Thymus (tissue), 11 donors: ENCODE results near the gene ZNF716. TPM values are rescaled to one million over a fixed set of nuclear protein-coding genes. Genes with fewer than 3 reads are reported as not detected.

ENCODE experiments used
- DNase-seq, 9 donors: peaks; one replicate each; pipeline ENCODE4 v3.0.0-alpha.2; 2013; ENCODE audit warnings: low spot score in 9 of 9, low read depth in 6 of 9, missing footprints in 1 of 9
- H3K27ac ChIP-seq, 2 donors: one replicate each; pipeline ENCODE4 v1.5.1; 2013; ENCODE audit warnings: control low read depth in 1 of 2, low read depth in 1 of 2, low read length in 1 of 2, mild to moderate bottlenecking in 1 of 2, moderate library complexity in 1 of 2
- H3K27me3 ChIP-seq, 2 donors: one replicate each; pipeline ENCODE4 v1.5.1; 2013; ENCODE audit warnings: low read length in 1 of 2; ENCODE audit not compliant: control insufficient read depth in 2 of 2, insufficient read depth in 1 of 2
- H3K36me3 ChIP-seq, 2 donors: one replicate each; pipeline ENCODE4 v1.5.1; 2013; ENCODE audit warnings: low read length in 1 of 2, mild to moderate bottlenecking in 1 of 2, moderate library complexity in 1 of 2; ENCODE audit not compliant: control insufficient read depth in 2 of 2, insufficient read depth in 2 of 2
- H3K4me1 ChIP-seq, 2 donors: one replicate each; pipeline ENCODE4 v1.5.1; 2013; ENCODE audit warnings: low read length in 2 of 2; ENCODE audit not compliant: control insufficient read depth in 2 of 2, insufficient read depth in 2 of 2
- H3K4me3 ChIP-seq, 2 donors: one replicate each; pipeline ENCODE4 v1.5.1; 2013; ENCODE audit warnings: low read length in 2 of 2, control low read depth in 1 of 2, mild to moderate bottlenecking in 1 of 2
- H3K9me3 ChIP-seq, 2 donors: one replicate each; pipeline ENCODE4 v1.5.1; 2013; ENCODE audit warnings: low read length in 1 of 2, mild to moderate bottlenecking in 1 of 2; ENCODE audit not compliant: control insufficient read depth in 2 of 2, insufficient read depth in 1 of 2
- WGBS: extraction: QIAGEN DNeasy Blood & Tissue Kit; methylation state at CpG from one replicate; pipeline ENCODE4 v1.1.7; 2013; 5-methylcytosine and 5-hydroxymethylcytosine counted together
- polyA plus RNA-seq: library from polyadenylated mRNA; stranded (reverse); fragments of 200-250 nt; gene quantifications from one replicate; pipeline ENCODE4 v1.2.3, GENCODE V29; 2013
- total RNA-seq: library from RNA; stranded (reverse); fragments of 120-200 nt; gene quantifications from one replicate; pipeline ENCODE4 v1.2.4, GENCODE V29; 2013
- donor health status: healthy.

Gene ZNF716
- total and polyA plus RNA-seq, 2 donors, result not detected

- H3K27ac ChIP-seq, result no peak overlapping the region
- peaks cover 18 to 42% of the 10 kb centered on the region in 2 donors for H3K9me3 ChIP-seq
- no peaks in the 10 kb centered on the region for H3K4me1 ChIP-seq
- no peak overlapping the region for H3K4me3 ChIP-seq
- WGBS, result 72% methylated on average over 89 of the region's 89 CpGs
- DNase-seq, result no peak
- H3K36me3 ChIP-seq, result no peaks in the 10 kb centered on the region
- H3K27me3 ChIP-seq, result no peaks in the 10 kb centered on the region
Measured at GRCh38 chr7:57424515-57425238, 25.3 kb upstream of the ZNF716 start.

GRCh38 chr7:57425239-57425944, 24.6 kb upstream of the ZNF716 start:
- Histone ChIP-seq H3K4me1 (no peaks in the 10 kb centered on the region), H3K27ac (no peak overlapping the region), H3K9me3 (peaks cover 19 to 42% of the 10 kb centered on the region in 2 donors), H3K27me3 (no peaks in the 10 kb centered on the region), H3K36me3 (no peaks in the 10 kb centered on the region), H3K4me3 (no peak overlapping the region)
- WGBS, result 82% methylated on average over 39 of the region's 39 CpGs
- no peak for DNase-seq

DNA sequence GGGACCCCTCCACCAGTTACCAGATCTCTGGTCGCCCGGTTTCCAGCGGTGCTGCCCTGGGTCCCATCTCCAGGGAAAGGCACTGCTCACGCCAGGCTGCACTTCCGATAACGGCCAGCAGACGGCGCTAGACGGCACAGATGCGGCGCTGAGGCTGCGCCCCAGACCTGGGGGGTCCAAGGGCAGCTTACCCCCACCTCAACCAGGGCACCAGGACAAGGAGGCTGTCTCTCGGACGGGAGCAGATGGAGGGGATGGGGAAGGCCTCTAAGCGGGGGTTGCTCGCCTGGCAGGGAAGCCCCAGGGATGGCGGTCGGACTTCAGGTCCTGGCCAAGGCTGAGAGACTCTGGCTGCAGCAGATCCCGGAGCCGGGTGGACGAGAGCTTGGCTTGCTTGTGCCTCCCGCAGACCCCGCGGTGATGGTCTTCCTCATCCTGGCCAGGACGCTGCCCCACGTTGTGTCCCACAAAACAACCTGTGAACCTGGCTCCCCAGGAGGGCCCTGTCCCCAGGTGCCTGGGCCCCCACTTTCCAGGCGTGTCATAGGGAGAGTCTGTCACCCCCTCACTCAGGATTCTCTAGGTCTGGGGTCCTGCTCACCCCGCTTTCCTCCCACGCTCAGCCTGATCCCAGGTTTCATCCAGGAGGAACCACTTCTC, 23.9 kb upstream of the ZNF716 start:
- Histone ChIP-seq H3K36me3 (no peaks in the 10 kb centered on the region), H3K4me1 (no peaks in the 10 kb centered on the region), H3K27ac (no peak overlapping the region), H3K27me3 (no peaks in the 10 kb centered on the region), H3K9me3 (peaks cover 21 to 48% of the 10 kb centered on the region in 2 donors), H3K4me3 (no peak overlapping the region)
- 69% methylated on average over 29 of the region's 29 CpGs for WGBS
- no peak for DNase-seq

- Histone ChIP-seq H3K4me1 (no peaks in the 10 kb centered on the region), H3K4me3 (no peak overlapping the region), H3K36me3 (no peaks in the 10 kb centered on the region), H3K9me3 (peaks cover 21 to 45% of the 10 kb centered on the region in 2 donors), H3K27me3 (no peaks in the 10 kb centered on the region), H3K27ac (no peak overlapping the region)
- 89% methylated on average over 11 of the region's 11 CpGs for WGBS
- no peak for DNase-seq
Measured at GRCh38 chr7:57426629-57427003, 23.4 kb upstream of the ZNF716 start.

- no peak overlapping the region for H3K4me3 ChIP-seq
- H3K36me3 ChIP-seq, result no peaks in the 10 kb centered on the region
- no peaks in the 10 kb centered on the region for H3K27me3 ChIP-seq
- 94% methylated on average over 10 of the region's 10 CpGs for WGBS
- no peak overlapping the region for H3K27ac ChIP-seq
- H3K4me1 ChIP-seq, result no peaks in the 10 kb centered on the region
- no peak for DNase-seq
- H3K9me3 ChIP-seq, result peaks cover 21 to 45% of the 10 kb centered on the region in 2 donors
Measured at GRCh38 chr7:57427146-57427545, 22.8 kb upstream of the ZNF716 start.

DNA sequence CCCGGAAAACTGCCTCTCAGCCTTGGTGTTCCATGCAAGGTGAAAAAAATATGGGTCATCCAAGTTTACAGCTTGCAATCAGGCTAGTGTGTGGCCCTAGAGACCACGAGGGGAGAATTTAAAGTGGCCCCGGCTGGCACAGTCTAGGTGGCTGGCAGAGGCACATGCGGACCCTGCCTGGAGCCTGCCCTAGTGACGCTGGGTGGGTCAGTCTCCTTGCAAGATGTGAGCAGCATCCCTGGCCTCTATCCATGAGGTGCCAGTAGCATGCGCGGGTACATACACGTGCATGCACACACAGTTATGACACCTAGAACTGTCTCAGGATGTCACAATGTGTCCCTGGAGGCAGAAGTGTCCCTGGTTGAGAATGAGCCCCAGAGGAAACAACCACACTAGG, 22.4 kb upstream of the ZNF716 start:
- WGBS, result 89% methylated on average over 8 of the region's 8 CpGs

GRCh38 chr7:57432583-57432982, 17.4 kb upstream of the ZNF716 start:
- no peak for DNase-seq
- Histone ChIP-seq H3K4me1 (no peaks in the 10 kb centered on the region), H3K9me3 (peaks cover 3 to 20% of the 10 kb centered on the region in 2 donors), H3K36me3 (no peaks in the 10 kb centered on the region), H3K27me3 (no peaks in the 10 kb centered on the region), H3K4me3 (no peak overlapping the region), H3K27ac (no peak overlapping the region)
- 60% methylated on average over 3 of the region's 3 CpGs for WGBS

More for the DNA sequence above, 22.4 kb upstream of the ZNF716 start:
- Histone ChIP-seq H3K4me1 (no peaks in the 10 kb centered on the region), H3K27me3 (no peaks in the 10 kb centered on the region), H3K4me3 (no peak overlapping the region), H3K27ac (no peak overlapping the region), H3K9me3 (peaks cover 21 to 45% of the 10 kb centered on the region in 2 donors), H3K36me3 (no peaks in the 10 kb centered on the region)
- no peak for DNase-seq

DNA sequence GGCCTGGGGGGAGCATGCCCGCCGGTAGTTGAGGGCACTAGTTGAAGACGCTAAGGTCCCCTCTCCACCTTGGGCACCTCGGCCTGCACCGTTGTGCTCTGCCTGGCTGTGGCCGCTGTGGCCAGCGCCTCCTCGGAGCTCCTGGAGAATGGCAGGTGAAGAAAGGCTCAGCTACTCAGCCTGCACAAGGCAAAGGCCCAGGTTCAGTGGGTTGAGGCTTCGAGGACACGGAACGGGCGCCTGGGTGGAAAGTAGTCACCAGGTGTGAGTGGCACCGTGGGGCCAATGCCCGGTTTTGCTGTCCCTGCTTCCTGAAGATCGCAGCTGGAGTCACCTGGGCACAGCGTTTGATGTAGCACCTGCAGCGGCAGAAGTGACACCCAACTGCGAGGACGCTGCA, 12.4 kb upstream of the ZNF716 start:
- WGBS, result 92% methylated on average over 19 of the region's 19 CpGs
- Histone ChIP-seq H3K27me3 (no peaks in the 10 kb centered on the region), H3K9me3 (peaks cover 6 to 51% of the 10 kb centered on the region in 2 donors), H3K4me3 (no peak overlapping the region), H3K27ac (no peak overlapping the region), H3K4me1 (no peaks in the 10 kb centered on the region), H3K36me3 (no peaks in the 10 kb centered on the region)
- no peak for DNase-seq

DNA sequence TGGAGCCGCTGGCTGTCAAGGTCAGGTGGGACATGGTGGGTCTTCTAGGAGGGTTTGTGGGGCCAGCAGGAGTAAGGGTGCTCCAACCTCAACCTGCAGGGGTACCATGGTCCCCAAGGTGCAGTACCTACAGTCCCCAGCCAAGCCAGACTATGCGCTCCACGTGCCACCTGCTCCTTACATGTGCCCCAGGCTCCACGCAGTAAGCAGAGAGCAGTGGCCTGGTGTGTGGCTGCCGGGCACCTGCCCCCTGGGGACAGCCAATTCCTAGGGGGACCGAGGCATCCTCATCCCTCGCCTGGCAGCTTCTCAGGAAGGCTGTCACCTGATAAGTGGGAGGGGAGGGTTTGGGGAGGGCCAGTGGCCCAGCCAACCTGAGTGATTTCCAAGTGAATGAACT, 11.7 kb upstream of the ZNF716 start:
- Histone ChIP-seq H3K36me3 (no peaks in the 10 kb centered on the region), H3K4me3 (no peak overlapping the region), H3K27ac (no peak overlapping the region), H3K4me1 (no peaks in the 10 kb centered on the region), H3K9me3 (peaks cover 6 to 56% of the 10 kb centered on the region in 2 donors), H3K27me3 (no peaks in the 10 kb centered on the region)
- no peak for DNase-seq
- 83% methylated on average over 7 of the region's 7 CpGs for WGBS
